ENCODE measurements around the gene PKD1L1.

The PKD1L1 gene

GRCh38 chr7:47787249-47788069 is 160.8 kb downstream of the PKD1L1 start:
- no peak for DNase-seq

GRCh38 chr7:47786557-47787248 is 161.6 kb downstream of the PKD1L1 start:
- no peak for DNase-seq

GRCh38 chr7:47785923-47786556 is 162.2 kb downstream of the PKD1L1 start:
- DNase-seq: no peak

GRCh38 chr7:47783456-47784223 is 164.6 kb downstream of the PKD1L1 start:
- no peak for DNase-seq

- DNase-seq: no peak
Measured at GRCh38 chr7:47782792-47783191, 165.5 kb downstream of the PKD1L1 start.

- DNase-seq: no peak
Measured at GRCh38 chr7:47782022-47782421, 166.2 kb downstream of the PKD1L1 start.

GRCh38 chr7:47780555-47780954 is 167.7 kb downstream of the PKD1L1 start:
- no peak for DNase-seq

GRCh38 chr7:47779341-47779771 is 168.9 kb downstream of the PKD1L1 start:
- DNase-seq: no peak

- DNase-seq: no peak
Measured at GRCh38 chr7:47778153-47778661, 170.1 kb downstream of the PKD1L1 start.

GRCh38 chr7:47777531-47778152 is 170.6 kb downstream of the PKD1L1 start:
- DNase-seq: no peak

GRCh38 chr7:47776335-47776734 is 171.9 kb downstream of the PKD1L1 start:
- DNase-seq: no peak

- no peak for DNase-seq
Measured at GRCh38 chr7:47775238-47775637, 173.0 kb downstream of the PKD1L1 start.

- DNase-seq: no peak
Measured at GRCh38 chr7:47772492-47772891, 175.8 kb downstream of the PKD1L1 start.

GRCh38 chr7:47771990-47772360 is 176.3 kb downstream of the PKD1L1 start:
- no peak for DNase-seq

- DNase-seq: no peak
Measured at GRCh38 chr7:47771336-47771989, 176.8 kb downstream of the PKD1L1 start.

- DNase-seq: no peak
Measured at GRCh38 chr7:47766126-47766525, 182.1 kb downstream of the PKD1L1 start.

- no peak for DNase-seq
Measured at GRCh38 chr7:47765373-47765979, 182.8 kb downstream of the PKD1L1 start.

- DNase-seq: no peak
Measured at GRCh38 chr7:47764746-47765145, 183.5 kb downstream of the PKD1L1 start.

GRCh38 chr7:47763063-47763974 is 184.9 kb downstream of the PKD1L1 start:
- no peak for DNase-seq

- DNase-seq: no peak
Measured at GRCh38 chr7:47762746-47763062, 185.6 kb downstream of the PKD1L1 start.

Data from activated effector memory CD4-positive, alpha-beta T cell treated with anti-CD3 and anti-CD28 coated beads, Interleukin-2, amount 50 U/mL, for 16 hours (primary cell).